Activated CD8-positive, alpha-beta T cell treated with anti-CD3 and anti-CD28 coated beads for 36 hours (primary cell): ENCODE measurements around the gene CCDC124. TPM values are rescaled to one million over a fixed set of nuclear protein-coding genes. Genes with fewer than 3 reads are reported as not detected.
A peak's percentile ranks its signal among the peaks of the same experiment; 100 is the strongest.

Experiments
- ATAC-seq: fragments of 200-7000 bp; cut with Tn5 transposase; one replicate; pipeline ENCODE4 v1.10.0; 2021; ENCODE audit warnings: mild to moderate bottlenecking, moderate library complexity
- CTCF ChIA-PET: fragments of 350-600 bp; sonication (Branson Sonifier 250); formaldehyde crosslinking; loops from one replicate; lab custom pipeline; 2021; ENCODE audit warnings: antibody characterized with exemption; lab: Charles Lee
- POLR2A ChIA-PET: fragments of 350-600 bp; sonication (Branson Sonifier 250); formaldehyde crosslinking; loops from one replicate; lab custom pipeline; 2021; ENCODE audit warnings: antibody characterized with exemption; lab: Charles Lee
- DNase-seq: peaks from one replicate; pipeline ENCODE4 v3.0.0-alpha.2; 2020
- H3K27ac Mint-ChIP-seq: one replicate; pipeline ENCODE4 v1.8.0; 2021; ENCODE audit warnings: mild to moderate bottlenecking, mixed read lengths
- H3K27me3 Mint-ChIP-seq: one replicate; pipeline ENCODE4 v1.8.0; 2021; ENCODE audit warnings: mixed read lengths
- H3K36me3 Mint-ChIP-seq: one replicate; pipeline ENCODE4 v1.8.0; 2021; ENCODE audit warnings: low read depth, mixed read lengths
- H3K4me1 Mint-ChIP-seq: one replicate; pipeline ENCODE4 v1.8.0; 2021; ENCODE audit warnings: low read depth, mixed read lengths
- H3K4me3 Mint-ChIP-seq: one replicate; pipeline ENCODE4 v1.8.0; 2021; ENCODE audit warnings: mild to moderate bottlenecking, moderate library complexity, mixed read lengths
- H3K9me3 Mint-ChIP-seq: one replicate; pipeline ENCODE4 v1.8.0; 2021; ENCODE audit warnings: mixed read lengths
- CTCF ChIP-seq: fragments of 200-600 bp; IDR thresholded peaks from one replicate; pipeline ENCODE4 v1.8.0; 2022; ENCODE audit warnings: antibody characterized with exemption, mild to moderate bottlenecking
- intact Hi-C: fragments of 100-400 bp; cut with micrococcal nuclease; formaldehyde crosslinking; loops from one replicate; pipeline ENCODE4 v1.10.0; 2022
- total RNA-seq, 2 experiments: library from RNA; stranded (reverse); gene quantifications; one replicate each; pipeline ENCODE4 v1.2.3, GENCODE V29; 2021

CCDC124 gene
- total RNA-seq, 2 experiments from 2014 or later, result 120 to 129 TPM

- no peak for TF ChIP-seq CTCF
- ATAC-seq (no peak), DNase-seq (no peak)
- H3K4me1 Mint-ChIP-seq, result peaks cover 16% of the 10 kb centered on the region
- intact Hi-C loops, result no loop called here
- H3K9me3 Mint-ChIP-seq, result no peaks in the 10 kb centered on the region
- no peak overlapping the region for H3K27ac Mint-ChIP-seq
- no peaks in the 10 kb centered on the region for H3K27me3 Mint-ChIP-seq
- CTCF ChIA-PET, result interaction anchor here (10.0 kb wide), 1 partner anchor 53 kb away, joined by 90 read pairs; no protein-coding TSS in a partner anchor
- H3K4me3 Mint-ChIP-seq, result no peak overlapping the region
- POLR2A ChIA-PET, result interaction anchor here (0.8 to 1.6 kb wide), 4 partner anchors 8 to 83 kb away, joined by 3 to 4 read pairs (median 3); no protein-coding TSS in a partner anchor
- peaks cover 24% of the 10 kb centered on the region for H3K36me3 Mint-ChIP-seq
Measured at GRCh38 chr19:17942582-17943273, 9.9 kb downstream of the CCDC124 start.

DNA sequence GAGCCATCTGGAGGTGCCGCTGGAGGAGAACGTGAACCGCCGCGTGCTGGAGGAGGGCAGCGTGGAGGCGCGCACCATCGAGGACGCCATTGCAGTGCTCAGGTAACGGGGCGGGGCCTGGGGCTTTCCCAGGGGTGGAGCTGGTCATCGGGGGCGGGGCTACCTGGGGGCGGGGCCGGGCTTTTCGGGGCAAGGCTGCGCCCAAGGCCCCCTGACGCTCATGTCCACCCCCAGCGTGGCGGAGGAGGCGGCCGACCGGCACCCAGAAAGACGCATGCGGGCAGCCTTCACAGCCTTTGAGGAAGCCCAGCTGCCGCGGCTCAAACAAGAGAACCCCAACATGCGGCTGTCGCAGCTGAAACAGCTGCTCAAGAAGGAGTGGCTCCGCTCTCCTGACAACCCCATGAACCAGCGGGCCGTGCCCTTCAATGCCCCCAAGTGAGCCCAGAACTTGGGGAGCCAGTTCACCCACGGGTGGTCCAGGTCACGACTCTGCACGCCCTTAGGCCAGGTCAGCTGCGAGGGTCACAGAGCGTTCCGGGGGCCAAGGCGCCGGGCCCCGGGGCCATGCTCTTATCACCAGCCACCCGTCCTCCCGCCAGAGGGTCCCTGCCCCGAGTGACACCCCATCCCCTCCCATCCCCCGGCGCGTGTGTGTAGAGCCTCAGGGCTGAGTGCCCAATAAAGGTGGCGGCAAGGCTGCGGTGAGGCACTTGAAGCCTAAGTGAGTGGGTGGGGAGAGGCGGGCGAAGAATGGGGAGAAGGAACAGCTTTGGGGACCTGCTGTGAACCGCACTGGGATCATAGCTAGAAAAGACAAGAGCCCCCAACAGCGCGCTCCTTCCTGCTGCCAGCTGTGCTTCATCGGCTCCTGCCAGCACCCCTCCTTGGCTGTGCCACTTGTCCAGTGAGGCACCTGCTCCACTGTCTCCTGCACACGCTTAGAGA lies 10.7 kb downstream of the CCDC124 start:
- TF ChIP-seq CTCF, result no peak
- DNase-seq, result no peak
- peaks cover 17% of the 10 kb centered on the region for H3K4me1 Mint-ChIP-seq
- H3K9me3 Mint-ChIP-seq, result no peaks in the 10 kb centered on the region
- POLR2A ChIA-PET, result interaction anchor here (0.8 to 4.7 kb wide), 5 partner anchors 9 to 84 kb away, joined by 3 to 23 read pairs (median 3); partner anchors contain the start of gene CCDC124
- CTCF ChIA-PET, result interaction anchor here (10.0 kb wide), 1 partner anchor 52 kb away, joined by 90 read pairs; no protein-coding TSS in a partner anchor
- H3K4me3 Mint-ChIP-seq, result no peak overlapping the region
- no peak overlapping the region for H3K27ac Mint-ChIP-seq
- no peaks in the 10 kb centered on the region for H3K27me3 Mint-ChIP-seq
- intact Hi-C loops, result no loop called here
- ATAC-seq, result no peak
- H3K36me3 Mint-ChIP-seq, result peaks cover 19% of the 10 kb centered on the region

DNA sequence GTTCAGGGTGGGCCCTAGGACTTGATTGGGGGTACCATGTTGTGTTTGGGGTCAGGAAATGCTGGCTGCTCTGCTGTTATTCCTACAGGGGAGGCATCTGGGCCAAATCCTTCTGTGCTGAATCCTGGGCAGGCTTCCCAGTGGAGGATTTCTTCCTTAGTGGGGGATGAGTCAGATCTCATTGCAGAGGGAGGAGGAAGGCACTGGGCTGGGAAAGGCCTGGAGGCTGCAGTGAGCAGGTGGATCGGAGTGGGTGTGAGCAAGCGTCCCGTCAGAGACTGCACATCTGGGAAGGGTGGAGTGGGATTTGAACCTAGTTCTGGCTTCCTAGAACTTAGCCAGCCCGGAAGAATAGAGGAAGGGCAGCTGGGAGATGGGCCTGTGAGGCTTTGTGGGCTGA lies 11.5 kb downstream of the CCDC124 start:
- Mint-ChIP-seq H3K36me3 (peaks cover 15% of the 10 kb centered on the region), H3K27me3 (peaks cover 3% of the 10 kb centered on the region), H3K9me3 (no peaks in the 10 kb centered on the region), H3K4me1 (peaks cover 25% of the 10 kb centered on the region), H3K27ac (no peak overlapping the region), H3K4me3 (no peak overlapping the region)
- no peak for TF ChIP-seq CTCF
- no peak for DNase-seq
- ChIA-PET CTCF (interaction anchor here (1.8 to 10.0 kb wide), 2 partner anchors 52 to 74 kb away, joined by 4 to 90 read pairs; no protein-coding TSS in a partner anchor), POLR2A (interaction anchor here (0.5 to 4.7 kb wide), 3 partner anchors 11 to 84 kb away, joined by 3 to 23 read pairs (median 3); partner anchors contain the start of gene CCDC124)
- no peak for ATAC-seq
- intact Hi-C loops, result no loop called here

GRCh38 chr19:17946965-17947784 lies 14.4 kb downstream of the CCDC124 start:
- Mint-ChIP-seq H3K4me1 (peaks cover 51% of the 10 kb centered on the region), H3K36me3 (peaks cover 5% of the 10 kb centered on the region), H3K9me3 (no peaks in the 10 kb centered on the region), H3K4me3 (peak overlapping the region; percentile 77), H3K27me3 (peaks cover 27% of the 10 kb centered on the region), H3K27ac (peak overlapping the region; percentile 94)
- intact Hi-C loops, result loop anchor here (2.0 kb wide), 1 partner anchor 50 kb away; no protein-coding TSS in a partner anchor
- TF ChIP-seq CTCF, result no peak
- ChIA-PET CTCF (interaction anchor here (0.7 to 10.0 kb wide), 8 partner anchors 9 to 141 kb away, joined by 3 to 90 read pairs (median 8); partner anchors contain the start of gene CCDC124), POLR2A (interaction anchor here (1.0 to 4.7 kb wide), 6 partner anchors 11 to 88 kb away, joined by 3 to 23 read pairs (median 4); partner anchors contain the start of genes CCDC124, RPL18A and SLC5A5)
- ATAC-seq (peak; percentile 45), DNase-seq (peak; percentile 66)
